ENCODE measurements around the gene FIGNL2. TPM values are rescaled to one million over a fixed set of nuclear protein-coding genes. Genes with fewer than 3 reads are reported as not detected.

FIGNL2 gene
- total and polyA plus RNA-seq, 2 of the 4 experiments (the other 2 are of a cell fraction): under 0.01 to 0.12 TPM

GRCh38 chr12:51836827-51837173 lies 11.7 kb downstream of the FIGNL2 start:
- dilution Hi-C loops (cut with HindIII; ENCODE audit: low sequenced_read_pairs, unreplicated experiment): no loop called here
- no peak overlapping the region for H2BK15ac ChIP-seq (ENCODE audit: low read depth, low read length)
- no peak overlapping the region for H3K4me3 ChIP-seq (ENCODE audit: insufficient read depth, low read depth, low read length)
- ATAC-seq (ENCODE audit: low read depth) (no peak), DNase-seq (no peak)
- intact Hi-C loops (cut with micrococcal nuclease): no loop called here
- H2BK5ac ChIP-seq (ENCODE audit: low read depth, low read length, poor library complexity, severe bottlenecking): no peak overlapping the region
- H2BK20ac ChIP-seq (ENCODE audit: low read depth, low read length): no peak overlapping the region
- no peak overlapping the region for H4K8ac ChIP-seq (ENCODE audit: low read depth in 2 of 2, low read length in 2 of 2)
- BruUV-seq (replicated peaks): no TSS peak
- no peaks in the 10 kb centered on the region for H4K20me1 ChIP-seq (ENCODE audit: insufficient read depth, low read length)
- no CpG with 5 or more reads among the region's 6 CpGs for WGBS, 2 experiments (ENCODE audit: extremely low coverage in 2 of 2, insufficient read length in 1 of 2)
- TF ChIP-seq BHLHE40 (IDR thresholded peaks at IDR 0.05; ENCODE audit: low read depth, low read length) (no peak), FOS (IDR thresholded peaks at IDR 0.05; ENCODE audit: low read depth, low read length) (no peak), CTCF (conservative IDR thresholded peaks at IDR 0.05; ENCODE audit: low read depth, low read length) (no peak), MAFK (IDR thresholded peaks at IDR 0.05; ENCODE audit: low read depth, low read length) (no peak)
- no peaks in the 10 kb centered on the region for H3K9me3 ChIP-seq (ENCODE audit: control insufficient read depth, insufficient read depth, low read length)
- H2BK120ac ChIP-seq (ENCODE audit: low read depth, low read length): no peak overlapping the region
- no peak overlapping the region for H4K91ac ChIP-seq (ENCODE audit: insufficient read depth, low read depth, low read length)
- no peak overlapping the region for H4K5ac ChIP-seq (ENCODE audit: low read depth, low read length)
- in situ Hi-C loops (cut with MboI; ENCODE audit: low sequenced_read_pairs): no loop called here
- H2AK9ac ChIP-seq (replicated peaks; ENCODE audit: low read depth, low read length, poor library complexity): no peak overlapping the region
- no peaks in the 10 kb centered on the region for H3K36me3 ChIP-seq (ENCODE audit: control insufficient read depth, insufficient read depth, low read length)
- no peak overlapping the region for H3K27ac ChIP-seq (ENCODE audit: insufficient read depth, low read length)
- H3K4me1 ChIP-seq (ENCODE audit: control insufficient read depth, insufficient read depth, low read length): no peaks in the 10 kb centered on the region
- no peaks in the 10 kb centered on the region for H3K9me1 ChIP-seq (ENCODE audit: insufficient read depth, low read length)
- H2AK5ac ChIP-seq (ENCODE audit: low read depth, low read length): no peak overlapping the region
- no peak overlapping the region for H3K14ac ChIP-seq (replicated peaks; ENCODE audit: low read depth, low read length)
- no peak overlapping the region for H3K4ac ChIP-seq (ENCODE audit: low read depth, low read length)
- H3K27me3 ChIP-seq (ENCODE audit: control insufficient read depth, insufficient read depth, low read length): peaks cover 83% of the 10 kb centered on the region
- ChIA-PET POLR2A (ENCODE audit: unreplicated experiment) (no interaction called here), CTCF (interaction anchor here (0.7 kb wide), 1 partner anchor 13 kb away, joined by 3 read pairs; no protein-coding TSS in a partner anchor)
- H3K79me1 ChIP-seq (ENCODE audit: low read depth in 1 of 2, low read length in 2 of 2): no peaks in the 10 kb centered on the region
- H3K18ac ChIP-seq (ENCODE audit: low read depth, low read length): no peak overlapping the region
- H3K4me2 ChIP-seq (ENCODE audit: low read depth, low read length): no peak overlapping the region
- no peak overlapping the region for H2AFZ ChIP-seq (replicated peaks; ENCODE audit: low read length, poor library complexity)
- H3K56ac ChIP-seq (ENCODE audit: extremely low read depth, insufficient read depth, low read length): no peak overlapping the region
- no peak overlapping the region for H3K23ac ChIP-seq (ENCODE audit: low read depth, low read length)
- H3K9ac ChIP-seq (ENCODE audit: low read depth, low read length): no peak overlapping the region

Data from IMR-90 (cell line).